OCI-LY7 (cell line): ENCODE data around the gene KRT3. TPM values are rescaled to one million over a fixed set of nuclear protein-coding genes. Genes with fewer than 3 reads are reported as not detected.

Source experiments
- BruUV-seq: library from RNA; stranded (reverse); fragments of 400-500 nt; replicated peaks from 2 replicates; lab custom pipeline; 2021; lab: Mats Ljungman, UMichigan
- CTCF ChIA-PET: fragments of 300-600 bp; sonication (Branson Sonifier 250); formaldehyde crosslinking; loops from one replicate; lab custom pipeline; 2022; ENCODE audit warnings: antibody characterized with exemption; ENCODE audit not compliant: unreplicated experiment; lab: Charles Lee
- POLR2A ChIA-PET: fragments of 300-600 bp; sonication (Branson Sonifier 250); formaldehyde crosslinking; loops from one replicate; lab custom pipeline; 2022; ENCODE audit warnings: antibody characterized with exemption; lab: Charles Lee
- DNase-seq: peaks from one replicate; pipeline ENCODE4 v3.0.0-alpha.2; 2015; ENCODE audit warnings: low spot score
- H2AFZ ChIP-seq: fragments of 200-600 bp; sonication (generic), shearing (Covaris generic); 2 replicates; pipeline ENCODE4 v1.6.1; 2014; ENCODE audit warnings: mild to moderate bottlenecking, antibody characterized with exemption, low read length, moderate library complexity
- H3K27ac ChIP-seq: fragments of 200-600 bp; sonication (generic); 2 replicates; pipeline ENCODE4 v1.5.1; 2014; ENCODE audit warnings: mixed run types, low read depth, mild to moderate bottlenecking, moderate library complexity, low read length, inconsistent platforms; ENCODE audit not compliant: poor library complexity, severe bottlenecking
- H3K36me3 ChIP-seq: fragments of 200-600 bp; sonication (generic); 2 replicates; pipeline ENCODE4 v1.6.1; 2014; ENCODE audit warnings: mild to moderate bottlenecking, antibody characterized with exemption, low read length, moderate library complexity, mixed read lengths; ENCODE audit not compliant: insufficient read depth
- H3K4me1 ChIP-seq: fragments of 200-600 bp; sonication (generic); 2 replicates; pipeline ENCODE4 v1.5.1; 2014; ENCODE audit warnings: mild to moderate bottlenecking, low read length; ENCODE audit not compliant: insufficient read depth, poor library complexity, severe bottlenecking
- H3K4me2 ChIP-seq: fragments of 200-600 bp; sonication (generic); 2 replicates; pipeline ENCODE4 v1.6.1; 2014; ENCODE audit warnings: mild to moderate bottlenecking, low read length
- H3K4me3 ChIP-seq: fragments of 200-600 bp; sonication (generic); 2 replicates; pipeline ENCODE4 v1.5.1; 2014; ENCODE audit warnings: mild to moderate bottlenecking, low read depth, low read length; ENCODE audit not compliant: poor library complexity, severe bottlenecking
- H3K79me2 ChIP-seq: fragments of 200-600 bp; sonication (generic); 2 replicates; pipeline ENCODE4 v1.6.1; 2016; ENCODE audit warnings: low read depth, mild to moderate bottlenecking, low read length, moderate library complexity, mixed read lengths; ENCODE audit not compliant: insufficient read depth
- H3K9me2 ChIP-seq: fragments of 200-600 bp; sonication (generic); 2 replicates; pipeline ENCODE4 v1.6.1; 2016; ENCODE audit warnings: mild to moderate bottlenecking, low read length, mixed read lengths; ENCODE audit not compliant: insufficient read depth
- H3K9me3 ChIP-seq: fragments of 200-600 bp; sonication (generic); 2 replicates; pipeline ENCODE4 v1.6.1; 2014; ENCODE audit warnings: mild to moderate bottlenecking, mixed run types, low read length, mixed read lengths
- H4K20me1 ChIP-seq: fragments of 200-600 bp; sonication (generic); 2 replicates; pipeline ENCODE4 v1.6.1; 2014; ENCODE audit warnings: mild to moderate bottlenecking, antibody characterized with exemption, low read length, moderate library complexity, mixed read lengths; ENCODE audit not compliant: insufficient read depth
- EZH2phosphoT487 ChIP-seq: fragments of 200-600 bp; sonication (generic); IDR thresholded peaks from 2 replicates; pipeline ENCODE4 v1.6.1; 2018; ENCODE audit warnings: low read depth, borderline replicate concordance, mild to moderate bottlenecking, mixed run types, antibody characterized with exemption, low read length, moderate library complexity, mixed read lengths
- intact Hi-C: fragments of 100-400 bp; cut with micrococcal nuclease; formaldehyde crosslinking; loops from one replicate; pipeline ENCODE4 v1.10.0; 2022; ENCODE audit not compliant: unreplicated experiment
- total RNA-seq, 2 experiments: library from RNA; depleted of rRNA in 1 of 2; stranded (reverse); fragments of >200 nt in 1 of 2; shearing (Covaris generic) in 1 of 2; gene quantifications; 2 replicates each; pipeline ENCODE4 v1.2.3, GENCODE V29; 2014 to 2022
- TF ChIP-seq, protein P1 (sequence below): fragments of 200-600 bp; sonication (generic); conservative IDR thresholded peaks from 2 replicates; pipeline ENCODE4 v1.5.1; 2014; ENCODE audit warnings: mild to moderate bottlenecking, antibody characterized with exemption, low read length, moderate library complexity, mixed read lengths

KRT3 gene
- total RNA-seq, 2 experiments from 2014 or later: not detected

DNA sequence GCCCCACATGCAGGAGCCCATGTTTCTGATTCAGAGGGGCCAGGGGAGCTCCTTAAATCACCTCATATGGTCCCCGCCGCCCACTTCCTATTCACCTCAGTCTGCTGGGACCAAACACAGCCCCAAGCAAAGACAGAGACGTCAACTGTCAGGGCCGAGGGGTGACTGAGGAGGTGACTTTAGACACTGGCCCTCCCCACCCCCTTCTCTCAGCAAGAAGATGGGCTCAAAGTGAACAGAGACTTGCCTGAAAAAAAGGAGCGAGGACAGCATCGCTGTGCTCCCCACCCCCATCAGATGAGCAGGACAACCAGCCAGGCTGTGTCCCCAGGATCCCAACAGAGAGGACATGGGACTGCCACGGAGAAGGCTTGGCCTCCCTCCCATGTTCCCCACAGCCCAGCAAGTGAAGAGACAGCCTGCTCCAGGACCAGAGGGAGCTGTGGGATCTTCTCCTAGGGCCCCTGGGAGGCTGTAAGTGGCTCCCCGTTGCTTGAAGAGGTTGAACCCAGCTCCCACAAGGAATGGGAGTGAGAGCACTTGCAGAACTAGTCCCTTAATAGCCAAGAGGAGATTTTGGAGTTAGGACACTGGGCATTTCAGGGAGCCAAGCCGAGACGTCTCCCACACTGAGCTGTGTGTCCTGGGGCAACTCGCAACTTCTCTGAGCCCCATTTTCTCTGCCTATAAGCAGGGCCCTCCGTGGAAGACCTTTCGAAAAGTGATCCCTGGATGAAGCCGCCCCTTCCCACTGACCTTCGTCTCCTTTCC is 39.5 kb upstream of the KRT3 start:
- Histone ChIP-seq H3K4me1 (no peaks in the 10 kb centered on the region), H3K36me3 (no peaks in the 10 kb centered on the region), H3K79me2 (no peaks in the 10 kb centered on the region), H3K9me2 (no peaks in the 10 kb centered on the region), H4K20me1 (no peaks in the 10 kb centered on the region), H3K27ac (no peak overlapping the region), H3K4me3 (no peak overlapping the region), H3K4me2 (no peak overlapping the region), H2AFZ (no peak overlapping the region), H3K9me3 (no peaks in the 10 kb centered on the region)
- no TSS peak for BruUV-seq
- DNase-seq: no peak
- CTCF ChIA-PET: no interaction called here
- TF ChIP-seq EZH2phosphoT487: no peak
- TF ChIP-seq, protein P1, sequence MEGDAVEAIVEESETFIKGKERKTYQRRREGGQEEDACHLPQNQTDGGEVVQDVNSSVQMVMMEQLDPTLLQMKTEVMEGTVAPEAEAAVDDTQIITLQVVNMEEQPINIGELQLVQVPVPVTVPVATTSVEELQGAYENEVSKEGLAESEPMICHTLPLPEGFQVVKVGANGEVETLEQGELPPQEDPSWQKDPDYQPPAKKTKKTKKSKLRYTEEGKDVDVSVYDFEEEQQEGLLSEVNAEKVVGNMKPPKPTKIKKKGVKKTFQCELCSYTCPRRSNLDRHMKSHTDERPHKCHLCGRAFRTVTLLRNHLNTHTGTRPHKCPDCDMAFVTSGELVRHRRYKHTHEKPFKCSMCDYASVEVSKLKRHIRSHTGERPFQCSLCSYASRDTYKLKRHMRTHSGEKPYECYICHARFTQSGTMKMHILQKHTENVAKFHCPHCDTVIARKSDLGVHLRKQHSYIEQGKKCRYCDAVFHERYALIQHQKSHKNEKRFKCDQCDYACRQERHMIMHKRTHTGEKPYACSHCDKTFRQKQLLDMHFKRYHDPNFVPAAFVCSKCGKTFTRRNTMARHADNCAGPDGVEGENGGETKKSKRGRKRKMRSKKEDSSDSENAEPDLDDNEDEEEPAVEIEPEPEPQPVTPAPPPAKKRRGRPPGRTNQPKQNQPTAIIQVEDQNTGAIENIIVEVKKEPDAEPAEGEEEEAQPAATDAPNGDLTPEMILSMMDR: no peak
- intact Hi-C loops: no loop called here
- POLR2A ChIA-PET: no interaction called here

DNA sequence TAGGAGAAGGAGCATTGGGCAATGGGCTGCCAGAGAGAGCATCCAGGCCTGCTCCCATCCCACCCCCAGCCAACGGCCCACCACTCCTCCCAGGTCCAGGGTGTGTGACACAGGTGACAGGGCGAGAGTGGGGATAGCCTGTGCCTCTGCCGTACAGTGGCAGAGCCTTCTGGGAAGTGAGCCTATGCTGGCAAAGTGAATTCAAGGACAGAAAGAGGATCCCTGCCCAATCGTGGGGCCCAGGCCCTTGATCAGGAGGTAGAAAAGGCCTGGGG is 38.7 kb upstream of the KRT3 start:
- no peak for DNase-seq
- H2AFZ ChIP-seq: no peak overlapping the region
- no peak for TF ChIP-seq EZH2phosphoT487
- TF ChIP-seq, protein P1: no peak
- no peak overlapping the region for H3K4me2 ChIP-seq
- H3K4me1 ChIP-seq: no peaks in the 10 kb centered on the region
- H3K4me3 ChIP-seq: no peak overlapping the region
- intact Hi-C loops: no loop called here
- BruUV-seq: no TSS peak
- no peaks in the 10 kb centered on the region for H3K36me3 ChIP-seq
- POLR2A ChIA-PET: no interaction called here
- H3K9me2 ChIP-seq: no peaks in the 10 kb centered on the region
- H3K79me2 ChIP-seq: no peaks in the 10 kb centered on the region
- no peaks in the 10 kb centered on the region for H3K9me3 ChIP-seq
- no peak overlapping the region for H3K27ac ChIP-seq
- CTCF ChIA-PET: no interaction called here
- no peaks in the 10 kb centered on the region for H4K20me1 ChIP-seq

DNA sequence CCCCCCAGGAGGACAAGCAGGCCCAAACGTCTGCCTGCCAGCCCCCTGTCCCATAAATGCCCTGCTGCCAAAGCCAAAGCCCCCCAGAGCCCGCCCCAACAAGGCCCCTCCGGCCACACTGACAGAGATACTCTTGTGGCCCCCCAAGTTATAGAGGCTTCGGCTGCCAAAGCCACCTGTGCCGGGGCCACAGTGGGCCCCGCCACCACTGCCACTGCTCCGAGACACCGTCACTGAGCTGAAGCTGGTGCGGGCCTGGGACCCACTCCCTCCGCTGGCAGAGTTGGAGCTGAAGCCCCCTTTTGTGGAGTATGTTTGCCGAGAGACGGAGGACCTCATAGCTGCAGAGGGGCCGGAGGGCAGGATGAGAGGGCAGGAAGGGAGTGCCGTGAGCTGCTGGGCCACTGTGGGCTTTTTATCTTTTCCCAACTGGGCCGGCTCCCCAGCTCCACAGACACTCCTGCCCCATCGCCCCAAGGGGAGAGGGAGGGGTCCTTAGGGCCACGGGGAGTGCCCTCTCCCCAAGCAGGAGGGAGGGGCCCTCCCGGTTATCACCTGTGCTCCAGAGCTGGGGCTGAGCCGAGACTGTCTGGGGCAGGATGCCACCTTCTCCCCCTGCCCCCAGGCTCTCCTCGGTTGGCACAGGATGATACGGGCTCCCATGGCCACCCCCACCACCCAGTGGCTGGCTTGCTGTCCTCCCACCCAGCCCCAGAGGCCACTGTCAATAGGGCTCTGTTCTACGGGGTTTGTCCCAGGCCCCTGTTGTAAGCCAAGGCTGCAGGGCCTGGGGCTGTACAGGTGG is 38.2 kb upstream of the KRT3 start, which contains the start of gene KRT79:
Gene KRT79 (minus strand): TSS at position 390 of the 805 bp plus-strand sequence. CDS start 51 bp downstream, at position 339.
- TF ChIP-seq EZH2phosphoT487: no peak
- TF ChIP-seq, protein P1: no peak
- Histone ChIP-seq H3K79me2 (no peaks in the 10 kb centered on the region), H2AFZ (no peak within 1 kb of the TSS), H3K9me3 (no peaks in the 10 kb centered on the region), H3K9me2 (no peaks in the 10 kb centered on the region), H3K4me1 (no peaks in the 10 kb centered on the region), H3K36me3 (no peaks in the 10 kb centered on the region), H3K4me2 (no peak within 1 kb of the TSS), H3K27ac (no peak within 1 kb of the TSS), H3K4me3 (no peak within 1 kb of the TSS), H4K20me1 (no peaks in the 10 kb centered on the region)
- DNase-seq: no peak
- BruUV-seq: no TSS peak
- intact Hi-C loops: no loop called here
- POLR2A ChIA-PET: no interaction called here
- CTCF ChIA-PET: no interaction called here
